ENCODE data around the gene AEBP2. TPM values are rescaled to one million over a fixed set of nuclear protein-coding genes. Genes with fewer than 3 reads are reported as not detected.
A peak's percentile ranks its signal among the peaks of the same experiment; 100 is the strongest.
"Not testable (repeated sequence)": the region's sequence is repeated elsewhere in the genome, so short reads cannot be mapped to it uniquely, and the experiment has no call there.

The AEBP2 gene
- polyA plus RNA-seq, 10 donors: 28.4 to 40.6 (median 34.9) TPM

DNA sequence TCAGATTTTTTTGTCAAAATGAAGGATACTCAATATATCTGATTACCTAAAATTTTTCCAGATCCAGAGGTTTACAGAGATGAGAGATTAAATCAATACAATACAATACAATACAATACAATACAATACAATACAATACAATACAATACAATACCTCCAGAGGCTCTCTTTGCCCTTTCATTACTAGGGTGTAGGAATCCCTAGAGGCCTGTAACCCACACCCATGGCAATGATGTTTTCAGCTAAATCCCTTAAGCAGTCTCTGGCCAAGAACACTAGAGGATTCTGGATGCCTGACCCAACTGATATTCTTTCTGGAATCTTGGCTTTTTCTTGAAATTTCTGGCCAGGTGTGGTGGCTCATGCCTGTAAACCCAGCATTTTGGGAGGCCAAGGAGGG lies 23.7 kb upstream of the AEBP2 start:
- DNase-seq: no peak

- no peak for DNase-seq
These were observed 20.2 kb upstream of the AEBP2 start for GRCh38 chr12:19419086-19419485.

- no peak for DNase-seq
These were observed 17.6 kb upstream of the AEBP2 start for GRCh38 chr12:19421503-19422282.

DNA sequence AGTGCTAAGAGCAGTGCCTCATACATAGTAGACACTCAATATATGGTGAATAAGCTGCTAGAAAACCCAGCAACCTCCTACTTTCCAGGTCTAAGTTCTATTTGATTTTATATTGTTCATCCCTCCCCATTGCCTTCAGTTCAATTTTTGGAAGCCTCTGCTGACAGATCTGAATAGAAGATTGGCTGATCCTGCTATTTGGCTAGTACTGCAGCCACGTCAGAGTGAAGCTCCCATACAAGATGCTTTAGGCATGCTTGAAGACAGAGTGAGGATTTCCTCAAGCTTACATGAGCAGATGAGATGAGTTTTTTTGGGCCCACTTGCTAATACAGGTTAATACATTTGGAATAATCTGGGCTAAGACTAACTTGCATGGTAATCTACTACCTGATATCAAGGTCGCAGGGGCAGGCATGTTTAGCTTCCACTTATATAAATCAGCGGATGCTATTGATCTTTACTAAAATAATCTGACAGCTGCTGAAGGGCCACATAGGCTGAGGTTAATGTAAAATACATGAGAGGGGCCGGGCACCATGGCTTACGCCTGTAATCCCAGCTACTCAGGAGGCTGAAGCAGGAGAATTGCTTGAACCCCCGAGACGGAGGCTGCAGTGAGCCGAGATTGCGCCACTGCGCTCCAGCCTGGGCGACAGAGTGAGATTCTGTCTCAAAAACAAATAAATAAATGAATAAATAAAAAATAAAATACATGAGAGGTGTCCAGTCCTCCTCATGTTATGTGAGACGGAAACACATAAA lies 15.9 kb upstream of the AEBP2 start:
- DNase-seq: peak in 1 of 3 donors; percentile 50

- DNase-seq: no peak
These were observed 11.0 kb upstream of the AEBP2 start for GRCh38 chr12:19428246-19428645.

DNA sequence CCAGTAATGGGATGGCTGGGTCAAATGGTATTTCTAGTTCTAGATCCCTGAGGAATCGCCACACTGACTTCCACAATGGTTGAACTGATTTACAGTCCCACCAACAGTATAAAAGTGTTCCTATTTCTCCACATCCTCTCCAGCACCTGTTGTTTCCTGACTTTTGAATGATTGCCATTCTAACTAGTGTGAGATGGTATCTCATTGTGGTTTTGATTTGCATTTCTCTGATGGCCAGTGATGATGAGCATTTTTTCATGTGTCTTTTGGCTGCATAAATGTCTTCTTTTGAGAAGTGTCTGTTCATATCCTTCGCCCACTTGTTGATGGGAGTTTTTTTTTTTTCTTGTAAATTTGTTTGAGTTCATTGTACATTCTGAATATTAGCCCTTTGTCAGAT lies 9.8 kb upstream of the AEBP2 start:
- not testable (repeated sequence) for DNase-seq

- DNase-seq: no peak
These were observed 8.3 kb upstream of the AEBP2 start for GRCh38 chr12:19430988-19431387.

GRCh38 chr12:19431407-19432308 lies 7.6 kb upstream of the AEBP2 start:
- peak; percentile 55 to 76 (median 68) for DNase-seq

DNA sequence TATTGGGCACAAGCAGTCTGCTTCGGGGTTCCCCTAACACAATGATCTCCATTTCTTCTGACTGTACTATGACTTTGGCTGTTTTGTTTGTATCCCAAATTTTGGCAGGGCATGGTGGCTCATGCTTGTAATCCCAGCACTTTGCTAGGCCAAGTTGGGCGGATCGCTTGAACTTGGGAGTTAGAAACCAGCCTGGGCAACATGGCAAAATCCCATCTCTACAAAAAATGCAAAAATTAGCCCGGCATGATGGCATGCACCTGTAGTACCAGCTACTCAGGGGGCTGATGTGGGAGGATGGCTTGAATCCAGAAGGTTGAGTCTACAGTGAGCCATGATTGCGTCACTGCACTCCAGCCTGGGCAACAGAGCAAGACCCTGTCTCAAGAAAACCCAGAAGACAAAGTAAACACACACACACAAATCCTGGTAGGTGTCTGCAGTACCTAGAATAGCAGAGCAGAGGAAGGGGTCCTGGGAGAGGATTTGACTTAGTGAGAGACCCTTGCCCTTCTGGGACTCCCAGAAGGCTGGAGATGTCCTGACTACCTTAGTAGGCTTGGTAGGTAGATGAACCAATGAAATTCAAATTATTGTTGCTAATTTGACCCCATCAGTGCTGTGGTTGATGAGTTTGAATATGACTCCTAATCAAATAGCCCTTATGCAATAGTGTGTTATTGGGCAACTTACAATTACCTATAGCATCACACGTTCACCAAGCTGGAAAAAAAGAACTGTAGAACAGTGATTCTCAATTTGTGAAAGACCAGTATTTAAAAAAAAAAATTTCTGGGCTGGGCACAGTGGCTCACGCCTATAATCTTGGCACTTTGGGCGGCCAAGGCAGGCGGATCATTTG lies 6.8 kb upstream of the AEBP2 start:
- no peak for DNase-seq

- no peak for DNase-seq
These were observed 4.8 kb upstream of the AEBP2 start for GRCh38 chr12:19434538-19434937.

- no peak for DNase-seq
These were observed 3.3 kb upstream of the AEBP2 start for GRCh38 chr12:19435831-19436497.

- no peak for DNase-seq
These were observed 2.4 kb upstream of the AEBP2 start for GRCh38 chr12:19436931-19437330.

- DNase-seq: no peak
These were observed 1.3 kb upstream of the AEBP2 start for GRCh38 chr12:19437996-19438395.

GRCh38 chr12:19440019-19440858 lies 947 bp downstream of the AEBP2 start:
- DNase-seq: peak in 2 of 3 donors; percentile 85 to 94

DNA sequence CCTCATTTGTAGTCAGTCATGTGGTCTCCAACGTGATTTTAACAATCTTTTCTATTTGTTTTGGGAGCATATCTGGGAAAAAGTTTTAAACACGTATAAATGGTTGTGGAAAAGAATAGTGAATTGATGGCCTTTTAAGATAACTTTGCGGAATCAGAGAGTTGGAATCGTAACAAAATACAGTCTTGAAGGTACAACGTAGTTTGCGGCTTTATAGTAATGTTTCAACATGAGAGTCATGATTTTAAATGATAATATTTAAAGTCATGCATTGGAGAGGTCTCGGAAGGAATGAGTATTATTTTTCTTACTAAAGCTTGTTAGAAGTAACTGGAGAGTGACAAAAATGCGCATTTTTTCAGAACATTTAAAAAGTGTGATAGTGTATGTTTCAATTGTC lies 1.6 kb downstream of the AEBP2 start:
- no peak for DNase-seq

GRCh38 chr12:19443585-19443984 lies 4.3 kb downstream of the AEBP2 start:
- no peak for DNase-seq

DNA sequence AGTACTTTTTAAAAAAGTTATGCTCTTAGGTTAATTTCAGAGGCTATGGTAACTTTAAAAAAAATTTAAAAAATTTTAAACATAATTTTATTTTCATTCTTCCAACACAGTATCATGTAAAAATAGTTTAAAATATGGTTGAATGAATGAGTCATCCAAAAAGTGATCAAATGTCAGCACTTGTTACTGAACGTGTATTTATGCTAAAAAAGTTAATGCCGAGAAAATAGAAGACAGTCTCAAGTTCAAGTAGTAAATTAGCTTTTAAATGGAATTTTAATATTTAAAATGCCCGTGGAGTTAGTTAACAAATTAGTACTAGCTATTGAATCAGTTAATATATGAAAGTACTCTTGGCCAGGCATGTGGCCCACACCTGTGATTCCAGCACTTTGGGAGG lies 4.8 kb downstream of the AEBP2 start:
- DNase-seq: no peak

DNA sequence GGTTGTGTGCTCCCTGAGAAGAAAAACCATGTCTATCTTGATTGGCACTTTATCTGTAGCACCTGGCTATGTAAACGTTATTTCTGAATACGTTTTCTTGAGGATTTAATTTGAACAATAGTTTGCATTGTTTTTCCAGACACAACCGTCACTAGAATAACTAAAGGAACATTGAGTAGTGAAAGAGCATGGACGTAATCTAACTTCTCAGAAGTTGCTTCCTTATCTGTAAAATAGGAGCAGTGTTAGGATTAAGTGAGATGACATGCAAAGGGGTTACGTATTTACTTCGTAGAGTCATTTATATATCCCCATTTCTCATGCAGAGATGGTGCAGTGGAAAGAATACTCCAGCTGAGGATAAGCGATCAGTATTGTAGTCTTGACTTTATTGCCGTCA lies 8.1 kb downstream of the AEBP2 start:
- no peak for DNase-seq

GRCh38 chr12:19449814-19450213 lies 10.5 kb downstream of the AEBP2 start:
- DNase-seq: no peak

- no peak for DNase-seq
These were observed 11.1 kb downstream of the AEBP2 start for GRCh38 chr12:19450362-19450761.

All from muscle of back (tissue), 11 donors.